Peyer's patch (tissue), 4 donors: ENCODE data around the gene MACROD2.

Experiments
- CTCF ChIP-seq, 6 experiments: fragments of 450-650 bp in 4 of 6; fragments of 200-600 bp in 2 of 6; sonication (generic) in 1 of 6; IDR thresholded peaks; one replicate each; pipeline ENCODE4 v1.5.1; 2017 to 2019; ENCODE audit warnings: antibody characterized with exemption in 6 of 6, mild to moderate bottlenecking in 3 of 6, moderate library complexity in 1 of 6
- POLR2A ChIP-seq, 2 donors: fragments of 450-650 bp; IDR thresholded peaks; one replicate each; pipeline ENCODE4 v1.5.1; 2017; ENCODE audit warnings: antibody characterized with exemption in 2 of 2, mild to moderate bottlenecking in 2 of 2, moderate library complexity in 2 of 2

- TF ChIP-seq CTCF (IDR thresholded peaks at IDR 0.05): no peak
- TF ChIP-seq POLR2A (IDR thresholded peaks at IDR 0.05): no peak
Measured at GRCh38 chr20:14384416-14385175, 389.3 kb downstream of the MACROD2 start.
